ENCODE results near the gene MCF2L2.
"Not testable (repeated sequence)": the region's sequence is repeated elsewhere in the genome, so short reads cannot be mapped to it uniquely, and the experiment has no call there.

The MCF2L2 gene

GRCh38 chr3:183202004-183202722 lies 226.3 kb downstream of the MCF2L2 start:
- ATAC-seq (peak; percentile 82), DNase-seq (no peak)

- ATAC-seq, result no peak
- DNase-seq, result no peak
These were observed 229.5 kb downstream of the MCF2L2 start for GRCh38 chr3:183198939-183199338.

- ATAC-seq, result no peak
These were observed 230.7 kb downstream of the MCF2L2 start for GRCh38 chr3:183197734-183198133.

GRCh38 chr3:183195266-183195665 lies 233.2 kb downstream of the MCF2L2 start:
- DNase-seq (no peak), ATAC-seq (no peak)

More at GRCh38 chr3:183197734-183198133, 230.7 kb downstream of the MCF2L2 start:
- DNase-seq, result no peak

GRCh38 chr3:183193762-183194689 lies 234.4 kb downstream of the MCF2L2 start:
- DNase-seq (no peak), ATAC-seq (no peak)

- peak; percentile 41 for ATAC-seq
- DNase-seq, result no peak
These were observed 235.6 kb downstream of the MCF2L2 start for GRCh38 chr3:183192650-183193300.

- DNase-seq (no peak), ATAC-seq (no peak)
These were observed 238.8 kb downstream of the MCF2L2 start for GRCh38 chr3:183189641-183190040.

- ATAC-seq, result no peak
- peak; percentile 58 for DNase-seq
These were observed 239.4 kb downstream of the MCF2L2 start for GRCh38 chr3:183188895-183189462.

GRCh38 chr3:183185696-183186095 lies 242.7 kb downstream of the MCF2L2 start:
- no peak for DNase-seq
- ATAC-seq, result peak; percentile 56

GRCh38 chr3:183182732-183183610 lies 245.4 kb downstream of the MCF2L2 start:
- DNase-seq (no peak), ATAC-seq (no peak)

- ATAC-seq (no peak), DNase-seq (no peak)
These were observed 246.3 kb downstream of the MCF2L2 start for GRCh38 chr3:183182073-183182472.

GRCh38 chr3:183181606-183182005 lies 246.8 kb downstream of the MCF2L2 start:
- ATAC-seq, result no peak
- no peak for DNase-seq

- ATAC-seq, result no peak
- no peak for DNase-seq
These were observed 247.6 kb downstream of the MCF2L2 start for GRCh38 chr3:183180784-183181295.

GRCh38 chr3:183180110-183180783 lies 248.2 kb downstream of the MCF2L2 start:
- ATAC-seq (no peak), DNase-seq (no peak)

GRCh38 chr3:183179550-183179908 lies 248.9 kb downstream of the MCF2L2 start:
- not testable (repeated sequence) for ATAC-seq, DNase-seq

- ATAC-seq, result peak; percentile 73
- DNase-seq, result peak; percentile 69
These were observed 249.4 kb downstream of the MCF2L2 start for GRCh38 chr3:183178833-183179549.

GRCh38 chr3:183178512-183178832 lies 249.9 kb downstream of the MCF2L2 start:
- ATAC-seq (no peak), DNase-seq (no peak)

- DNase-seq (no peak), ATAC-seq (no peak)
These were observed 256.3 kb downstream of the MCF2L2 start for GRCh38 chr3:183172051-183172639.

GRCh38 chr3:183167975-183168374 lies 260.4 kb downstream of the MCF2L2 start:
- DNase-seq, ATAC-seq: not testable (repeated sequence)

GRCh38 chr3:183163563-183163962 lies 264.9 kb downstream of the MCF2L2 start:
- DNase-seq (no peak), ATAC-seq (no peak)
